ENCODE results near the gene HS3ST3B1. TPM values are rescaled to one million over a fixed set of nuclear protein-coding genes. Genes with fewer than 3 reads are reported as not detected.

The HS3ST3B1 gene
- total RNA-seq, 1 experiment from 2014 or later: 2.4 TPM

GRCh38 chr17:14354807-14355206 lies 53.9 kb downstream of the HS3ST3B1 start (continued):
- TF ChIP-seq REST (IDR thresholded peaks at IDR 0.05; ENCODE audit: low read depth): no peak
- no peak for TF ChIP-seq YY1 (IDR thresholded peaks at IDR 0.05; ENCODE audit: extremely low read depth, insufficient replicate concordance, low read depth, low read length)
- no peak for TF ChIP-seq CEBPB (IDR thresholded peaks at IDR 0.05; ENCODE audit: low read depth)
- TF ChIP-seq SP1 (IDR thresholded peaks at IDR 0.05; ENCODE audit: low read depth): no peak
- TF ChIP-seq RAD21 (IDR thresholded peaks at IDR 0.05; ENCODE audit: low read depth): no peak
- no peak for TF ChIP-seq POLR2AphosphoS5 (IDR thresholded peaks at IDR 0.05; ENCODE audit: low read depth, low read length)
- no peak for TF ChIP-seq CBX3 (IDR thresholded peaks at IDR 0.05; ENCODE audit: low read depth)

- RAD21 ChIA-PET (ENCODE audit: low non-redundant PET in 1 of 2, low total read pairs in 2 of 2, uncharacterized antibody in 2 of 2, unreplicated experiment in 2 of 2): no interaction called here
- no peaks in the 10 kb centered on the region for H3K9me3 ChIP-seq (ENCODE audit: control insufficient read depth in 1 of 2, insufficient read depth in 1 of 2, low read depth in 1 of 2, low read length in 2 of 2)
- no peak overlapping the region for H3K4me3 ChIP-seq (replicated peaks in 1 of 2; ENCODE audit: low read depth in 1 of 2, low read length in 2 of 2)
- POLR2A ChIA-PET: no interaction called here
- H4K20me1 ChIP-seq (ENCODE audit: insufficient read depth): no peaks in the 10 kb centered on the region
- H3K27me3 ChIP-seq (ENCODE audit: insufficient read depth, low read length): peaks cover 5% of the 10 kb centered on the region; the same call in 1 of the 2 replicates
- H3K9me2 ChIP-seq (ENCODE audit: insufficient read depth): no peaks in the 10 kb centered on the region
- H3K4me1 ChIP-seq (ENCODE audit: control insufficient read depth in 1 of 2, insufficient read depth in 2 of 2, low read length in 2 of 2): no peaks in the 10 kb centered on the region
- no peaks in the 10 kb centered on the region for H3K79me2 ChIP-seq (ENCODE audit: insufficient read depth, low read length)
- H3K9ac ChIP-seq (ENCODE audit: low read length): no peak overlapping the region
- ATAC-seq (no peak), DNase-seq (ENCODE audit: low read depth, low spot score) (no peak)
- no peak overlapping the region for H2AFZ ChIP-seq (ENCODE audit: low read depth, low read length, poor library complexity, severe bottlenecking)
- no peak overlapping the region for H3K27ac ChIP-seq (ENCODE audit: low read depth, low read length)
- no TSS peak for BruUV-seq (replicated peaks)
- no peaks in the 10 kb centered on the region for H3K36me3 ChIP-seq (ENCODE audit: control insufficient read depth in 1 of 2, insufficient read depth in 2 of 2, low read length in 2 of 2)
- intact Hi-C loops (cut with micrococcal nuclease): no loop called here
- CTCF ChIA-PET: no interaction called here
- no peak overlapping the region for H3K4me2 ChIP-seq (ENCODE audit: low read length)
- TF ChIP-seq SRF (IDR thresholded peaks at IDR 0.05; ENCODE audit: low read depth) (no peak), MAX (IDR thresholded peaks at IDR 0.05) (no peak), ZNF274 (IDR thresholded peaks at IDR 0.05; ENCODE audit: low read depth, low read length) (no peak), SP1 (IDR thresholded peaks at IDR 0.05; ENCODE audit: low read depth) (no peak), SIN3A (IDR thresholded peaks at IDR 0.05; ENCODE audit: low read depth) (no peak), JUND (IDR thresholded peaks at IDR 0.05) (no peak), CEBPB (IDR thresholded peaks at IDR 0.05; ENCODE audit: low read depth) (no peak), TCF7L2 (IDR thresholded peaks at IDR 0.05; ENCODE audit: borderline replicate concordance, extremely low read depth, insufficient read depth, insufficient read length) (no peak), YY1 (IDR thresholded peaks at IDR 0.05; ENCODE audit: extremely low read depth, insufficient replicate concordance, low read depth, low read length) (no peak), RAD21 (IDR thresholded peaks at IDR 0.05; ENCODE audit: low read depth) (no peak), POLR2A (IDR thresholded peaks at IDR 0.05; ENCODE audit: borderline replicate concordance, extremely low read depth, insufficient read depth, insufficient read length) (no peak), ATF3 (IDR thresholded peaks at IDR 0.05) (no peak), EZH2 (IDR thresholded peaks at IDR 0.05) (no peak), REST (IDR thresholded peaks at IDR 0.05; ENCODE audit: low read depth) (no peak)
These were observed 54.7 kb downstream of the HS3ST3B1 start for GRCh38 chr17:14355556-14355955.
